Measurements from ENCODE around the gene FAM110D. TPM values are rescaled to one million over a fixed set of nuclear protein-coding genes. Genes with fewer than 3 reads are reported as not detected.

FAM110D gene
- total and polyA plus RNA-seq, 2 of the 8 experiments (the other 6 are each of a cell fraction or from before 2014, with no cell fraction given): 0.21 to 0.48 TPM

DNA sequence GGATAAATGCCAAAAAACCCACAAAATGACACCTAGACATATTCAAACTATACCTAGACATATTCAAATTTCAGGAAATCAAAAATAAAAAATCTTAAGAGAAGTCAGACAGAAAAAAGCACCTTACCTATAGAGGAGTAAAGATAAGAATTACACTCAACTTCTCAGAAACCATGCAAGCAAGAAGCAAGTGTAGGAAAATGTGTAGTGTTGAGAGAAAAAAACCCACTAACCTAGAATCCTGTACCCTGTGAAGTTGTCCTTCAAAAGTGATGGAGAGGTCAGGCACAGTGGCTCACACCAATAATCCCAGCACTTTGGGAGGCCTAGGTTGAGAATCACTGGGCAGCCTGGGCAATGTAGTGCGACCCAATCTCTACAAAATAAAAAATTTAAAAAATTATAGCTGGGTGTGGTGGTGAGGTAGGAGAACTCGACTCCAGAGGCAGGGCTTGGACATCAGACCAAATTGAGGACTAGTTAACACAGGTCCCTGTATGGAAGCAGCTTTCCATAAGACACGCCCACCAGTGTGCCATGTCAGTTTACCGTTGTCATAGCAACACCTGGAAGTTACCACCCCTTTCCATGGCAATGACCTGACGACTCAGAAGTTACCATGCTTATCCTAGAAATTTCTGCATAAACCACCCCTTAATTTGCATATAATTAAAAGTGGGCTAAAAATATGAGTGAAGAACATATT, 26.6 kb upstream of the FAM110D start:
- Histone ChIP-seq H3K4me1 (replicated peaks in 1 of 4; ENCODE audit: control insufficient read depth in 3 of 4, insufficient read depth in 4 of 4, low read length in 3 of 4) (no peaks in the 10 kb centered on the region), H3K9ac (replicated peaks in 1 of 4; ENCODE audit: extremely low read depth in 1 of 4, low read depth in 3 of 4, low read length in 3 of 4) (no peak overlapping the region), H3K36me3 (ENCODE audit: control insufficient read depth in 2 of 4, insufficient read depth in 4 of 4, low read length in 3 of 4) (no peaks in the 10 kb centered on the region), H2AFZ (ENCODE audit: low read length) (no peak overlapping the region), H4K5ac (ENCODE audit: insufficient read length, low read depth, low read length) (no peak overlapping the region), H4K91ac (replicated peaks; ENCODE audit: insufficient read length, low read length) (no peak overlapping the region), H3K9me3 (ENCODE audit: insufficient read depth in 2 of 2, low read depth in 1 of 2, low read length in 1 of 2) (no peaks in the 10 kb centered on the region), H3K4me3 (ENCODE audit: extremely low read depth in 1 of 4, insufficient read depth in 2 of 4, low read depth in 3 of 4, low read length in 4 of 4) (no peak overlapping the region), H3K56ac (replicated peaks; ENCODE audit: insufficient read length, low read depth, low read length) (no peak overlapping the region), H2AK5ac (ENCODE audit: low read depth, low read length) (no peak overlapping the region), H3K14ac (ENCODE audit: insufficient read length) (no peak overlapping the region), H3K23me2 (ENCODE audit: low read depth, low read length) (no peaks in the 10 kb centered on the region; the same call in 1 of the 2 replicates), H2BK120ac (replicated peaks; ENCODE audit: low read depth, low read length) (no peak overlapping the region), H4K20me1 (replicated peaks in 1 of 2; ENCODE audit: control insufficient read depth in 1 of 2, insufficient read depth in 2 of 2, low read length in 2 of 2) (no peaks in the 10 kb centered on the region), H3K79me1 (ENCODE audit: low read depth, low read length) (no peaks in the 10 kb centered on the region), H2BK12ac (ENCODE audit: low read depth, low read length) (no peak overlapping the region), H2BK15ac (ENCODE audit: low read length) (no peak overlapping the region), H2BK5ac (ENCODE audit: low read depth, low read length) (no peak overlapping the region), H3K4me2 (ENCODE audit: insufficient read depth in 1 of 2, low read depth in 2 of 2, low read length in 2 of 2) (no peak overlapping the region), H4K8ac (ENCODE audit: extremely low read depth, insufficient read depth, low read length) (no peak overlapping the region), H3K79me2 (ENCODE audit: control insufficient read depth in 1 of 2, insufficient read depth in 2 of 2, low read length in 2 of 2) (no peaks in the 10 kb centered on the region), H2BK20ac (ENCODE audit: low read length) (no peak overlapping the region), H3K27ac (ENCODE audit: low read depth, low read length) (no peak overlapping the region), H3K23ac (ENCODE audit: insufficient read length) (no peak overlapping the region), H3K18ac (ENCODE audit: extremely low read depth, low read length) (no peak overlapping the region), H3K27me3 (replicated peaks in 1 of 4; ENCODE audit: control insufficient read depth in 3 of 4, extremely low read depth in 1 of 4, insufficient read depth in 3 of 4, low read length in 3 of 4) (no peaks in the 10 kb centered on the region), H3K4ac (replicated peaks; ENCODE audit: insufficient read length, low read depth, low read length) (no peak overlapping the region)
- WGBS, 2 experiments (ENCODE audit: extremely low coverage in 1 of 2, insufficient coverage in 1 of 2, insufficient read length in 1 of 2, insufficient replicate concordance in 2 of 2, low coverage in 1 of 2, low lambda C conversion rate in 2 of 2, missing lambda C conversion rate in 1 of 2): 78% methylated on average over 5 of the region's 5 CpGs; no CpG with 5 or more reads in 1 of the 2 experiments
- DNase-seq (ENCODE audit: low read depth in 1 of 2, low spot score in 2 of 2) (peak in 1 of 2 experiments; percentile 57), FAIRE-seq (no peak)
- CTCF ChIA-PET (ENCODE audit: partially characterized antibody): interaction anchor here (1.2 to 2.0 kb wide), 3 partner anchors 10 to 28 kb away, joined by 3 to 7 read pairs (median 4); no protein-coding TSS in a partner anchor
- TF ChIP-seq TAF1 (IDR thresholded peaks at IDR 0.05; ENCODE audit: low read depth, low read length) (no peak), RFX5 (IDR thresholded peaks at IDR 0.05; ENCODE audit: borderline replicate concordance, low read depth, low read length) (peak; percentile 29; the same call in 1 of the 2 replicates)
- POLR2A ChIA-PET (ENCODE audit: partially characterized antibody): interaction anchor here (0.8 to 1.4 kb wide), 3 partner anchors 9 to 21 kb away, joined by 3 to 4 read pairs (median 3); partner anchors contain the start of gene PDIK1L
